Neural cell (in vitro differentiated cells): Measurements from ENCODE around the gene SARNP.

Experiments
- EP300 ChIP-seq: fragments of 450-650 bp; conservative IDR thresholded peaks from 2 replicates; pipeline ENCODE4 v1.6.1; 2014; ENCODE audit warnings: antibody characterized with exemption, mild to moderate bottlenecking, moderate library complexity; ENCODE audit not compliant: poor library complexity, severe bottlenecking
- EZH2 ChIP-seq: fragments of 200-600, 300-800 bp; shearing (Covaris generic), sonication (generic); IDR thresholded peaks from 2 replicates; pipeline ENCODE4 v1.6.1; 2014; ENCODE audit warnings: antibody characterized with exemption, low read length, borderline replicate concordance, mild to moderate bottlenecking; ENCODE audit not compliant: insufficient read depth, poor library complexity, severe bottlenecking
- MXI1 ChIP-seq: fragments of 450-650 bp; conservative IDR thresholded peaks from 2 replicates; pipeline ENCODE4 v1.6.1; 2014; ENCODE audit warnings: antibody characterized with exemption, mild to moderate bottlenecking; ENCODE audit not compliant: poor library complexity, severe bottlenecking
- POLR2AphosphoS5 ChIP-seq: IDR thresholded peaks from 2 replicates; pipeline ENCODE4 v1.6.1; 2012
- RAD21 ChIP-seq: fragments of 450-650 bp; conservative IDR thresholded peaks from 2 replicates; pipeline ENCODE4 v1.6.1; 2014; ENCODE audit warnings: antibody characterized with exemption, mild to moderate bottlenecking, moderate library complexity
- SMC3 ChIP-seq: fragments of 450-650 bp; conservative IDR thresholded peaks from 2 replicates; pipeline ENCODE4 v1.6.1; 2014; ENCODE audit warnings: antibody characterized with exemption, mild to moderate bottlenecking, moderate library complexity; ENCODE audit not compliant: poor library complexity
- TAF1 ChIP-seq: IDR thresholded peaks from 2 replicates; pipeline ENCODE4 v1.6.1; 2012; ENCODE audit warnings: low read depth
- TF ChIP-seq, protein P1 (sequence below): fragments of 450-650 bp; IDR thresholded peaks from 2 replicates; pipeline ENCODE4 v1.5.1; 2014; ENCODE audit warnings: antibody characterized with exemption, mild to moderate bottlenecking, moderate library complexity; ENCODE audit not compliant: poor library complexity, severe bottlenecking
- TF ChIP-seq, protein P2 (sequence below): IDR thresholded peaks from 2 replicates; pipeline ENCODE4 v1.6.1; 2012; ENCODE audit warnings: borderline replicate concordance

DNA sequence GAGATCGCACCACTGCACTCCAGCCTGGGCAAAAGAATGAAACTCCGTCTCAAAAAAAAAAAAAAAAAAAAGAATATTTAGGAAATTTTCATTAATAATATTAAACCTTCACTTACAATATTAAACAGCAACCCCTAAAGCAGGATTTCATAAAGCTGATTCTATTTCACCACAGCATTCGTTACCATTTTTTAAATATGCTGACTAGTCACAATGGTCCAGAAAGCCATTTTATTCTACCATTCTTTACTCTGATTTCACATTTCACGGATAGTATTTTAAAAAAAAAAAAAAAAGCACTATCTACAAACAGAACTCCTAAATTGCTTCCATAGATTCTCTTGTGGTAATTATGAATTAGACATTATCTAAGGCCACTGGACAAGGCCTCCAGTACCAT, 27.6 kb downstream of the SARNP start:
- no peak for TF ChIP-seq EP300
- TF ChIP-seq, protein P1, sequence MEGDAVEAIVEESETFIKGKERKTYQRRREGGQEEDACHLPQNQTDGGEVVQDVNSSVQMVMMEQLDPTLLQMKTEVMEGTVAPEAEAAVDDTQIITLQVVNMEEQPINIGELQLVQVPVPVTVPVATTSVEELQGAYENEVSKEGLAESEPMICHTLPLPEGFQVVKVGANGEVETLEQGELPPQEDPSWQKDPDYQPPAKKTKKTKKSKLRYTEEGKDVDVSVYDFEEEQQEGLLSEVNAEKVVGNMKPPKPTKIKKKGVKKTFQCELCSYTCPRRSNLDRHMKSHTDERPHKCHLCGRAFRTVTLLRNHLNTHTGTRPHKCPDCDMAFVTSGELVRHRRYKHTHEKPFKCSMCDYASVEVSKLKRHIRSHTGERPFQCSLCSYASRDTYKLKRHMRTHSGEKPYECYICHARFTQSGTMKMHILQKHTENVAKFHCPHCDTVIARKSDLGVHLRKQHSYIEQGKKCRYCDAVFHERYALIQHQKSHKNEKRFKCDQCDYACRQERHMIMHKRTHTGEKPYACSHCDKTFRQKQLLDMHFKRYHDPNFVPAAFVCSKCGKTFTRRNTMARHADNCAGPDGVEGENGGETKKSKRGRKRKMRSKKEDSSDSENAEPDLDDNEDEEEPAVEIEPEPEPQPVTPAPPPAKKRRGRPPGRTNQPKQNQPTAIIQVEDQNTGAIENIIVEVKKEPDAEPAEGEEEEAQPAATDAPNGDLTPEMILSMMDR, result no peak
- no peak for TF ChIP-seq RAD21
- no peak for TF ChIP-seq POLR2AphosphoS5
- no peak for TF ChIP-seq TAF1
- TF ChIP-seq EZH2, result no peak
- no peak for TF ChIP-seq MXI1
- no peak for TF ChIP-seq SMC3
- TF ChIP-seq, protein P2, sequence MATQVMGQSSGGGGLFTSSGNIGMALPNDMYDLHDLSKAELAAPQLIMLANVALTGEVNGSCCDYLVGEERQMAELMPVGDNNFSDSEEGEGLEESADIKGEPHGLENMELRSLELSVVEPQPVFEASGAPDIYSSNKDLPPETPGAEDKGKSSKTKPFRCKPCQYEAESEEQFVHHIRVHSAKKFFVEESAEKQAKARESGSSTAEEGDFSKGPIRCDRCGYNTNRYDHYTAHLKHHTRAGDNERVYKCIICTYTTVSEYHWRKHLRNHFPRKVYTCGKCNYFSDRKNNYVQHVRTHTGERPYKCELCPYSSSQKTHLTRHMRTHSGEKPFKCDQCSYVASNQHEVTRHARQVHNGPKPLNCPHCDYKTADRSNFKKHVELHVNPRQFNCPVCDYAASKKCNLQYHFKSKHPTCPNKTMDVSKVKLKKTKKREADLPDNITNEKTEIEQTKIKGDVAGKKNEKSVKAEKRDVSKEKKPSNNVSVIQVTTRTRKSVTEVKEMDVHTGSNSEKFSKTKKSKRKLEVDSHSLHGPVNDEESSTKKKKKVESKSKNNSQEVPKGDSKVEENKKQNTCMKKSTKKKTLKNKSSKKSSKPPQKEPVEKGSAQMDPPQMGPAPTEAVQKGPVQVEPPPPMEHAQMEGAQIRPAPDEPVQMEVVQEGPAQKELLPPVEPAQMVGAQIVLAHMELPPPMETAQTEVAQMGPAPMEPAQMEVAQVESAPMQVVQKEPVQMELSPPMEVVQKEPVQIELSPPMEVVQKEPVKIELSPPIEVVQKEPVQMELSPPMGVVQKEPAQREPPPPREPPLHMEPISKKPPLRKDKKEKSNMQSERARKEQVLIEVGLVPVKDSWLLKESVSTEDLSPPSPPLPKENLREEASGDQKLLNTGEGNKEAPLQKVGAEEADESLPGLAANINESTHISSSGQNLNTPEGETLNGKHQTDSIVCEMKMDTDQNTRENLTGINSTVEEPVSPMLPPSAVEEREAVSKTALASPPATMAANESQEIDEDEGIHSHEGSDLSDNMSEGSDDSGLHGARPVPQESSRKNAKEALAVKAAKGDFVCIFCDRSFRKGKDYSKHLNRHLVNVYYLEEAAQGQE, result no peak
